Activated T-cell treated with anti-CD3 and anti-CD28 coated beads, Interleukin-2, amount 50 U/mL, for 24 hours (primary cell): ENCODE data around the gene KIAA0319L.

Source experiments
- DNase-seq: peaks from one replicate; pipeline ENCODE4 v3.0.0-alpha.2; 2020
- H3K27ac Mint-ChIP-seq: 2 replicates; pipeline ENCODE4 v1.8.0; 2020; ENCODE audit warnings: mild to moderate bottlenecking, mixed read lengths
- H3K27me3 Mint-ChIP-seq: 2 replicates; pipeline ENCODE4 v1.8.0; 2020; ENCODE audit warnings: mixed read lengths
- H3K36me3 Mint-ChIP-seq: 2 replicates; pipeline ENCODE4 v1.8.0; 2020; ENCODE audit warnings: low read depth, mixed read lengths
- H3K4me1 Mint-ChIP-seq: 2 replicates; pipeline ENCODE4 v1.8.0; 2020; ENCODE audit warnings: low read depth, mixed read lengths
- H3K4me3 Mint-ChIP-seq: 2 replicates; pipeline ENCODE4 v1.8.0; 2020; ENCODE audit warnings: mild to moderate bottlenecking, moderate library complexity, mixed read lengths
- H3K9me3 Mint-ChIP-seq: 2 replicates; pipeline ENCODE4 v1.8.0; 2020; ENCODE audit warnings: mixed read lengths

Gene KIAA0319L

GRCh38 chr1:35561972-35562680 lies 4.9 kb upstream of the KIAA0319L start:
- Mint-ChIP-seq H3K36me3 (peaks cover 76% of the 10 kb centered on the region), H3K4me3 (no peak overlapping the region), H3K4me1 (peaks cover 46% of the 10 kb centered on the region), H3K9me3 (no peaks in the 10 kb centered on the region), H3K27ac (peak overlapping the region; percentile 84), H3K27me3 (no peaks in the 10 kb centered on the region)
- no peak for DNase-seq

DNA sequence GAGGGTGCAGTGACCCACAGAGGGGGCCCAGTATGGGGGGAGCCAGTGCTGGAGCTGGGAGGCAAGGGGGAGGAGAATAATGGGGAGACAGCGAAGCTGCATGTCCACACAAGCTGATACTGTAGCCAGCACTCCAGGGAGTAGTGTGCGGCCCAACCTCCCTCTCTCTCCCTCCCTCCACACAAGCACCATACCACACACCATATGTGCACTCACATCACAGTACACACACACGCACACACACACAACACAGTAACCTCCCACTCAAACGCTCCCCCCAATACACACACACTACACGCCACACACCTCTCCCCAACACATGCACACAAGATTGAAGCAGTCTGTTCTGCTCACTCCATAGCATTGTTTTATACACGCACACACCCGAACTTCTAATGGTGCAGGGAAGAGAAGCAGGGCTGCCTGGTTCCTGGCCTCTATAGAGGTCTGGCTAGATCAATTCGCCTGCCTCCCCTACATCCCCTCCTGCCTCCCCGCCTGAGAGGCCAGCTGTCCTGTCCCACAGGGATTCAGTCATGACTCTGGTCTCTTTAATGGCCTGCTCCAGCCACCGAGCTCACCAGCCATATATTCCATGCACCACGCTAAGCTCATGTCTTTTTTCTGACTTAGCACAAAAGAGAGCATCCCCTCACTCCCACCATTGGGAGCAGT lies 4.2 kb upstream of the KIAA0319L start:
- H3K9me3 Mint-ChIP-seq = no peaks in the 10 kb centered on the region
- no peak for DNase-seq
- H3K4me3 Mint-ChIP-seq = no peak overlapping the region
- peaks cover 73% of the 10 kb centered on the region for H3K36me3 Mint-ChIP-seq
- peak overlapping the region; percentile 42 for H3K27ac Mint-ChIP-seq
- no peaks in the 10 kb centered on the region for H3K27me3 Mint-ChIP-seq
- H3K4me1 Mint-ChIP-seq = peaks cover 49% of the 10 kb centered on the region

GRCh38 chr1:35560256-35561225 lies 3.3 kb upstream of the KIAA0319L start:
- DNase-seq = no peak
- H3K27me3 Mint-ChIP-seq = no peaks in the 10 kb centered on the region
- peaks cover 69% of the 10 kb centered on the region for H3K36me3 Mint-ChIP-seq
- no peaks in the 10 kb centered on the region for H3K9me3 Mint-ChIP-seq
- peak overlapping the region; percentile 91 for H3K27ac Mint-ChIP-seq
- H3K4me3 Mint-ChIP-seq = no peak overlapping the region
- peaks cover 58% of the 10 kb centered on the region for H3K4me1 Mint-ChIP-seq

- Mint-ChIP-seq H3K27me3 (no peaks in the 10 kb centered on the region), H3K4me3 (peak overlapping the region; percentile 96), H3K27ac (peak overlapping the region; percentile 91), H3K9me3 (no peaks in the 10 kb centered on the region), H3K36me3 (peaks cover 61% of the 10 kb centered on the region), H3K4me1 (peaks cover 63% of the 10 kb centered on the region)
- DNase-seq = no peak
These were observed 2.2 kb upstream of the KIAA0319L start for GRCh38 chr1:35559317-35559944.

DNA sequence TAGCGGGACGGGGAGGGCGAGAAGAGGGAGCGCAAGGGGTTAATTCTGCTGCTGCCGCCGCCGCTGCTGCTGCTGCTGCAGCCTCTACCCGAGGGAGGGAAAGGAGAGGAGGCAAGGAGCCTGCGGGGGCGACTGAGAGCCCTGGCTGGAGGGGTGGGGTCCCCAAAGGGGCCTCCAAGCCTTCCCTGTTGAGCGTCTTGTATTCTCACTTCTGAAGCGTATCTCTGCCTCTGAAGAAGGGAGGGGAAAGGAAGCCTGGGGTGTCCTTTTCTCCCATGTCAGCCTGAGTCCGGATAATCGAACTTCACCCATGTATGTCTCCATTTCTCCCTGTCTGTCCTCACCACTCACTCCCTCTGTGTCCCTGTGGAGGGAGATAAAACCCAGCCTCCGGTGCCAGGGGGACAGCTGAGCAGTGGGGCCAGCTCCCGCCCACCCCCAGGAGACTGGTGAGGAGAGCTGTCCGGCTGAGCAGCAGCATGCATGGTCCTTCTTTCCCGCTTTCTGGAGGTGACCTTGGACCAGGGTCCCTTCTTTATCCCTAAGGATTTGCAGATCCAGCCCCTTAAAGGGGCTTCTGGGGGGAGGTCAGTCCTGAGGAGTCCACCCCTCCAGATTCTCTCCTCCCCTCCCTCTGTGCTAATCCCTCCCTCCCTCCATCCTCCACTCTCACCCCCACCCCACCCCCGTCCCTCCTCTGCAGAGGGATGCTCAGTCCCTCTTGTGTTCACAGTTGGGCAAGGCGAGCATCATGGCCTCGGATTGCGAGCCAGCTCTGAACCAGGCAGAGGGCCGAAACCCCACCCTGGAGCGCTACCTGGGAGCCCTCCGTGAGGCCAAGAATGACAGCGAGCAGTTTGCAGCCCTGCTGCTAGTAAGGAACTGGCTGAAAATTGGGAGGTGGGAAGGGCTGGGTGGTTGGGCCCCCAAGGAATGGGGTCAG lies 1.4 kb upstream of the KIAA0319L start:
- Mint-ChIP-seq H3K9me3 (no peaks in the 10 kb centered on the region), H3K4me3 (peak overlapping the region; percentile 96), H3K36me3 (peaks cover 61% of the 10 kb centered on the region), H3K4me1 (peaks cover 64% of the 10 kb centered on the region), H3K27me3 (no peaks in the 10 kb centered on the region), H3K27ac (peak overlapping the region; percentile 98)
- peak; percentile 63 for DNase-seq

DNA sequence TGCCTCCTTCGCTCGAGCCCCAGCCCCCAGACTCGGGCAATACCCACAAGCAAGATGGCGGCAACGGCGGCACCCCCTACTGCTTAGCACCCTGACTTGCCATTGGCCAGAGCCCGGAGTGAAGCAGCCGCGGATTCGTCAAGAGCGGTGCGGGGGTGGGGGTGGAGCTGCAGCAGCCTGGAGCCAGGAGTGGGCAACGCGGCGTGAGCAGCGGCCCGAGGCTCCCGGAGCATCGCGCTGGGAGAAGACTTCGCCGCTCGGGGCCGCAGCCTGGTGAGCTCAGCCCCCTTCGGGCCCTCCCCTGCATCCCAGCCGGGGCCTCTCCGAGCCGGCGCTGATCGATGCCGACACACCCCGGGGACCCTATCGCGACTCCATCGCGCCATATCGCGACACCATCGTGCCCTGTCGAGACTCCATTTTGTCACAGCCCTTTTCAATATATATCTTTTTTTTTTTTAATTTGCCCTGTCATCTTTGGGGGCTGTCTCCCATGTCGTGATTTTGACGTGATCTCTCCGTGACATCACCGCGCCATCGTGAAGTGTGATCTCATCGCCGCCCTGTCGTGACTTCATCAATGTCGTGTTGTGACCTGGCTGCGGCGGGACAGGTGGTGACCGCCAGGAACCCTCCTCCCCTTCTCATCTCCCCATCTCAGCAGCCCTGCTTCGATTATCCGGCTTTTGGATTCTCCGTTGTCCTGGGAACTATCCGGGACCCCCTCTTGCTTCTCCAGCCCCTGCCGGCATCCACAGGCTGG lies 589 bp upstream of the KIAA0319L start, which contains the start of gene NCDN:
NCDN (plus strand) TSS at position 189 of the 763 bp plus-strand sequence; CDS start at position 581, 392 bp downstream.
- peaks cover 63% of the 10 kb centered on the region for H3K36me3 Mint-ChIP-seq
- H3K9me3 Mint-ChIP-seq = no peaks in the 10 kb centered on the region
- H3K4me1 Mint-ChIP-seq = peaks cover 66% of the 10 kb centered on the region
- H3K4me3 Mint-ChIP-seq = peak within 1 kb of the TSS; percentile 96
- peak; percentile 96 for DNase-seq
- peak within 1 kb of the TSS; percentile 98 for H3K27ac Mint-ChIP-seq
- no peaks in the 10 kb centered on the region for H3K27me3 Mint-ChIP-seq

GRCh38 chr1:35556484-35557117 lies 602 bp downstream of the KIAA0319L start:
- Mint-ChIP-seq H3K9me3 (no peaks in the 10 kb centered on the region), H3K4me1 (peaks cover 62% of the 10 kb centered on the region), H3K4me3 (peak overlapping the region; percentile 96), H3K27me3 (no peaks in the 10 kb centered on the region), H3K36me3 (peaks cover 63% of the 10 kb centered on the region), H3K27ac (peak overlapping the region; percentile 98)
- no peak for DNase-seq

DNA sequence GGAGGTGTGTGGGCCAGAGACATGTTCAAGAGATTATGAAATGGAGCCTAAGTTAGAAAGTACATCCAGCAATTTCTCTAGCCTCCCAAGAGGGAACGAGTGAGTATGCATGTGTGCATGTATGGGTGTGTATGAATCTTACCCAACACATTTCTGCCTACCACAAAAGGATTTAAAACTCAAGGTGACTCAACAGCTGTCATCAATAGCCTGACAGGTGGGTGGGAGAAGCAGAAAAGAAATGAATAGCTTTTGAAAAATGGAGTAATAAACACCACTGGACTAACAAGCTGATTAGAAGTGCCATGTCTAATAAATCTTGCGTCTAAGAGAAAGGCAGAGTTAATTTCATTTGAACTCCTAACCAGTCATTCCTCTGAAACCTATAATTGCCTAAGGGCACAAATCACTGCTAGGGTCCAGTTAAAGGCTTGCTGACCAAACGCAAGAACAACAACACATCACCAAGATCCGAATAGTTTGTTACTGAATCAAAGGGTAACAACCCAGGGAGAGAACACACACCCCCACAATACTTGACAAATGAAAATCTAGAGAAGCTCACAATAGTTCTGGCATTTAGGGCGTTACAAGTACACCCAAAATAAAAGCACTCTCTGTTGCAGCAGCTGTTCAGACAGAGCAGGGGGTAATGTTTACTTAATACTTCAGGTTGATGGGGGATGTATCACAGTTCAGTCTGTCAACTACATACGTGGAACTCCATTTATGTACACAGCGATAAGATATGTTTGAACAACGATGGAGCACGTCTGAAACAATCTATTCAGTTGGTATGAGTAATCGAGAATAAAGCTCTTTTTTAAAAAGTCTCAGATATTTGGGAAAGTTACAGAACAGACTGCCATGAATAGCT lies 1.4 kb downstream of the KIAA0319L start:
- Mint-ChIP-seq H3K27ac (peak overlapping the region; percentile 98), H3K36me3 (peaks cover 64% of the 10 kb centered on the region), H3K4me1 (peaks cover 57% of the 10 kb centered on the region), H3K4me3 (peak overlapping the region; percentile 96), H3K27me3 (no peaks in the 10 kb centered on the region), H3K9me3 (no peaks in the 10 kb centered on the region)
- no peak for DNase-seq

DNA sequence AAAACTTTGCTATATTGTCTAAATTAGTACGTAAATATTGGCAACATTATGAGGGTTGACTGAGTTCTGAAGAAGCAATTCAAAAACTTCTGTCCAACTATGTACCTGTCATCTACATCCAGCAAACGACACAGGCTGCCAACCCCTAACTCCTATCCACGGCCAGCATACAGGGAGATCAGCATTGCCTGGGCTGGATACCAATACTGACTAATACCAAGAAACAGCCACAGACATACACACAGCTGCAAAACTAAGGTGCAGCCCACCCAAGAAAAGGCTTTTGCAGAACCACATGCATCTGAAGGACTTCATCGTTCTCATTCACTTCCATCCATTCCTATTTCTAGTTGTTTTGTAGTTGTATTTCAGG lies 2.0 kb downstream of the KIAA0319L start:
- peak overlapping the region; percentile 96 for H3K4me3 Mint-ChIP-seq
- peak overlapping the region; percentile 98 for H3K27ac Mint-ChIP-seq
- no peak for DNase-seq
- no peaks in the 10 kb centered on the region for H3K27me3 Mint-ChIP-seq
- peaks cover 56% of the 10 kb centered on the region for H3K4me1 Mint-ChIP-seq
- peaks cover 64% of the 10 kb centered on the region for H3K36me3 Mint-ChIP-seq
- H3K9me3 Mint-ChIP-seq = no peaks in the 10 kb centered on the region

DNA sequence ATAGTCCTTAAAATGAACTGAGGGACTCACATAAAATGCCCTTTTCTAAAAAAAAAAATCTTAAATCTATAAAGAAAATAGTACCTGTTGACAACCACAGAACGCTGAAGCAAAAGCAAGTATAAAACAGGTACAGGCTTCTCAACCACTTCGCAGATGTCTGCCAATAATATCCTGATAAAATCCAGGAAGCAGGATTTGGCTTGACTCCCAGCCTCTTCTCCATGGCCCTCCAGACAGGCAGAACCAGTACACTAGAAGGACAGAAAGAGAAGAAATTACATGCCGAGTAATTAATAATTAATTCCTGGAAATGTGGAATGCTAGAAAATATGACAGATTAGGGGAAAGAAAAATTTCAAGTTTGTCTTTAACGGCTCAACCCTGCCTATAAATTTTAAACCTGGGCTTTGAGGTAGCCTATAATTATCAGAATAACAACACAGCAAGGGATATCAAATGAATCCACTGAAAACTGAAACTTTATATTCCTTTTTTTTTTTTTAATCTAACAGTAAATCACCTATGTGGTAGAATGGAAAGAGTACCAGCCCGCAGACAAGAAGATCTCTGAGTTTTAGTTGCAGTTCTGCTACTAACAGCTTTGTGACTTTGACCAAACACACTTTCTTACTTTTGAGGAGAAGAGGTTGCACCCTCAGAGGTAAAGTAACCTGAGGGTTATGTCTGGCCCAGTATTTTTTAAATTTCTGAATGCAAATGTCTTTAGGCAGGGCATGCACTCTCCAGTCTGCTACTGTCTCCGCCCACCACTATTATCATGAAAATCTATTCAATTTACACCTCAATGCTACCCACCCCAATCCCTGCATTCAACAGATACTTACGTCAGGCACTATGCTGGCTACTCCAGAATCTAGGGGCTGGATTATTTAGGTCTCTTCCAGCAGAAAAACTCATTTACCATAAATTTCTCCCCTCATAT lies 2.7 kb downstream of the KIAA0319L start:
- Mint-ChIP-seq H3K4me3 (no peak overlapping the region), H3K27me3 (no peaks in the 10 kb centered on the region), H3K27ac (peak overlapping the region; percentile 98), H3K36me3 (peaks cover 65% of the 10 kb centered on the region), H3K4me1 (peaks cover 57% of the 10 kb centered on the region), H3K9me3 (no peaks in the 10 kb centered on the region)
- no peak for DNase-seq

DNA sequence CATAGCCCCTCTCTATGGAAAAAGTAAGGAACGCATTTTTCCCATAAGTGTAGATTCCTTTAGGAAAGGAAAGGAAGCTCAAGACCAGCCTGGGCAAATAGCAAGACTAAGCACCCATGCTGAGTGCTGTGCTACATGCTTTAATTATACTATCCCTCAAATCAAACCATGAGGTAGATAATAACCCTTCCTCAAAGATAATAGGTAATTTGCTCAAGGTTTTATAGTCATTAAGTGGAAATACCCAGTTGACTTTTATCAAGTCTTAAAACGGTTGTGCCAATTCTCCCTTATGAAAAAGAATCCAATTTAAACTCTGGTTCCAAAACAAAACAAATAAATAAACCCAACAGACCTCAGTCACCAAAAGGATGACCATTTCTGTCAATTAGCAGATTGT lies 3.4 kb downstream of the KIAA0319L start:
- H3K36me3 Mint-ChIP-seq = peaks cover 68% of the 10 kb centered on the region
- H3K9me3 Mint-ChIP-seq = no peaks in the 10 kb centered on the region
- H3K27me3 Mint-ChIP-seq = no peaks in the 10 kb centered on the region
- DNase-seq = no peak
- no peak overlapping the region for H3K4me3 Mint-ChIP-seq
- H3K27ac Mint-ChIP-seq = no peak overlapping the region
- peaks cover 55% of the 10 kb centered on the region for H3K4me1 Mint-ChIP-seq
